Lung (tissue), 12 donors: Measurements from ENCODE around the gene RGS19. TPM values are rescaled to one million over a fixed set of nuclear protein-coding genes. Genes with fewer than 3 reads are reported as not detected.

ENCODE experiments used
- ATAC-seq: fragments of 200-7000 bp; cut with Tn5 transposase; one replicate; pipeline ENCODE4 v1.9.1; 2020; ENCODE audit warnings: moderate number of reproducible peaks; ENCODE audit not compliant: insufficient read depth, low FRiP score
- DNase-seq, 3 donors: peaks; one replicate each; pipeline ENCODE4 v3.0.0-alpha.2; 2013 to 2017
- H3K27ac ChIP-seq, 2 donors: one replicate each; pipeline ENCODE4 v1.5.1; 2013; ENCODE audit warnings: mild to moderate bottlenecking in 2 of 2, moderate library complexity in 2 of 2, control low read depth in 1 of 2, inconsistent platforms in 1 of 2, low read depth in 1 of 2, low read length in 1 of 2
- H3K27me3 ChIP-seq, 3 donors: one replicate each; pipeline ENCODE4 v1.5.1; 2013; ENCODE audit warnings: low read length in 2 of 3; ENCODE audit not compliant: control insufficient read depth in 3 of 3, insufficient read depth in 3 of 3
- H3K36me3 ChIP-seq, 4 donors: one replicate each; pipeline ENCODE4 v1.5.1; 2013; ENCODE audit warnings: low read length in 4 of 4, mild to moderate bottlenecking in 1 of 4, moderate library complexity in 1 of 4; ENCODE audit not compliant: control insufficient read depth in 4 of 4, insufficient read depth in 4 of 4
- H3K4me1 ChIP-seq, 5 donors: one replicate each; pipeline ENCODE4 v1.5.1; 2013; ENCODE audit warnings: low read length in 5 of 5, mild to moderate bottlenecking in 2 of 5, moderate library complexity in 1 of 5; ENCODE audit not compliant: control insufficient read depth in 5 of 5, insufficient read depth in 5 of 5
- H3K4me3 ChIP-seq: one replicate; pipeline ENCODE4 v1.5.1; 2013; ENCODE audit warnings: mild to moderate bottlenecking, control low read depth, moderate library complexity
- H3K9ac ChIP-seq, 2 donors: one replicate each; pipeline ENCODE4 v1.5.1; 2013; ENCODE audit warnings: low read length in 2 of 2, control low read depth in 1 of 2; ENCODE audit not compliant: insufficient read depth in 1 of 2
- H3K9me3 ChIP-seq, 4 donors: one replicate each; pipeline ENCODE4 v1.5.1; 2013; ENCODE audit warnings: low read length in 3 of 4, mild to moderate bottlenecking in 1 of 4, moderate library complexity in 1 of 4; ENCODE audit not compliant: control insufficient read depth in 4 of 4, insufficient read depth in 3 of 4
- CTCF ChIP-seq: IDR thresholded peaks from 2 replicates; pipeline ENCODE4 v1.5.1; 2012; ENCODE audit warnings: mild to moderate bottlenecking; ENCODE audit errors: control extremely low read depth, extremely low read depth
- WGBS, 2 donors: extraction: QIAGEN DNeasy Blood & Tissue Kit; methylation state at CpG; one replicate each; pipeline ENCODE4 v1.1.7; 2013; 5-methylcytosine and 5-hydroxymethylcytosine counted together
- polyA plus RNA-seq, 2 donors: library from polyadenylated mRNA; stranded (reverse); fragments of 200-250 nt; gene quantifications; one replicate each; pipeline ENCODE4 v1.2.1, GENCODE V29; 2013
- total RNA-seq, 2 donors: library from RNA; depleted of rRNA in 1 of 2; stranded (reverse); fragments of >200 nt in 1 of 2; gene quantifications; one replicate each; pipeline ENCODE4 v1.2.1, GENCODE V29; 2014 to 2021
- donor health status: control.
- donor health status: control.
- donor health status: Bipolar disorder and iron deficiency.
- donor health status: healthy.
- donor health status: DM: yes; HTN: yes; CAD: no.

The RGS19 gene
- total and polyA plus RNA-seq, 4 donors: 15.1 to 99.0 (median 35.1) TPM

DNA sequence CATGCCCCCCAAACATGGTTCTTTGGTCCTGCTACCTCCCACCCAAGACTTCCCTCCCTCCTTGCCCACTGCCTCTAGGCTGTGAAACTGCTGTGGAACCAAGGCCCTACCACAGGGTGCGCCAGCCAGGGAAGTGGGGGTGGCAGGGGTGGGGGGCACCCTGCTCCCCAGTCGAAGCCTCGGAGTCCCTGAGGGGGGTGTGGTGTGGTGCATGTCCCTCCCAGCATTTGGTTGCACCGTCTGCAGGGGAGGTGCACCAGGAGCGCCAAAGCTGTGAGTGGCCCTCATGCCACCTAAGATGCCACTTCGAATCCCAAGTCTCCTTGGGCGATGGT is 1.8 kb downstream of the RGS19 start:
- Histone ChIP-seq H3K4me3 (no peak overlapping the region), H3K36me3 (peaks cover 0 to 31% (median 2%) of the 10 kb centered on the region in 4 donors), H3K27me3 (peaks cover 0 to 4% (median 0%) of the 10 kb centered on the region in 3 donors), H3K9me3 (no peaks in the 10 kb centered on the region), H3K27ac (no peak overlapping the region), H3K4me1 (peaks cover 0 to 33% (median 14%) of the 10 kb centered on the region in 5 donors), H3K9ac (no peak overlapping the region)
- no peak for TF ChIP-seq CTCF
- DNase-seq (no peak), ATAC-seq (no peak)
- 26 to 55% methylated on average over 6 to 7 of the region's 7 CpGs for WGBS, 2 donors

- no peaks in the 10 kb centered on the region for H3K9me3 ChIP-seq
- H3K4me3 ChIP-seq: no peak overlapping the region
- H3K27me3 ChIP-seq: peaks cover 0 to 2% (median 0%) of the 10 kb centered on the region in 3 donors
- peaks cover 0 to 29% (median 14%) of the 10 kb centered on the region in 5 donors for H3K4me1 ChIP-seq
- no peak for TF ChIP-seq CTCF
- ATAC-seq: no peak
- WGBS, 2 donors: 20 to 71% methylated on average over 8 of the region's 8 CpGs
- H3K36me3 ChIP-seq: peaks cover 0 to 35% (median 4%) of the 10 kb centered on the region in 4 donors
- no peak overlapping the region for H3K9ac ChIP-seq
- H3K27ac ChIP-seq: peak overlapping the region in 1 of 2 donors; percentile 28
- no peak for DNase-seq
Observed at GRCh38 chr20:64077094-64077493, 2.2 kb downstream of the RGS19 start.

GRCh38 chr20:64076061-64076997 is 3.0 kb downstream of the RGS19 start:
- Histone ChIP-seq H3K36me3 (peaks cover 0 to 40% (median 7%) of the 10 kb centered on the region in 4 donors), H3K4me1 (peaks cover 0 to 24% (median 14%) of the 10 kb centered on the region in 5 donors), H3K27me3 (no peaks in the 10 kb centered on the region), H3K9me3 (no peaks in the 10 kb centered on the region), H3K4me3 (no peak overlapping the region), H3K9ac (no peak overlapping the region), H3K27ac (peak overlapping the region in 1 of 2 donors; percentile 28)
- ATAC-seq: no peak
- 78 to 94% methylated on average over 19 to 22 of the region's 22 CpGs for WGBS, 2 donors
- TF ChIP-seq CTCF: no peak
- DNase-seq: no peak
